ENCODE measurements around the gene STK32B. TPM values are rescaled to one million over a fixed set of nuclear protein-coding genes. Genes with fewer than 3 reads are reported as not detected.

STK32B gene
- total and polyA plus RNA-seq, 7 experiments from 2014 or later = 1.7 TPM; not detected in 6

- H3K9me3 Mint-ChIP-seq = peaks cover 0 to 16% (median 0%) of the 10 kb centered on the region in 11 donors
- CTCF ChIA-PET = no interaction called here
- H3K27ac ChIP-seq (ENCODE audit: low read depth, low read length) = no peak overlapping the region
- H3K27me3 Mint-ChIP-seq = peaks cover 0 to 7% (median 4%) of the 10 kb centered on the region in 5 donors
- no peak for DNase-seq
- POLR2A ChIA-PET = no interaction called here
- no peaks in the 10 kb centered on the region for H3K36me3 Mint-ChIP-seq
- H3K4me1 ChIP-seq (ENCODE audit: control insufficient read depth in 2 of 2, insufficient read depth in 2 of 2, low read length in 2 of 2) = no peaks in the 10 kb centered on the region
- intact Hi-C loops (cut with micrococcal nuclease) = no loop called here
- no peak overlapping the region for H3K27ac Mint-ChIP-seq
- H3K27me3 ChIP-seq (ENCODE audit: control insufficient read depth in 2 of 2, insufficient read depth in 2 of 2, low read length in 2 of 2) = no peaks in the 10 kb centered on the region
- no peaks in the 10 kb centered on the region for H3K9me3 ChIP-seq (ENCODE audit: control insufficient read depth in 2 of 3, low read length in 3 of 3)
- no peaks in the 10 kb centered on the region for H3K4me1 Mint-ChIP-seq
- ATAC-seq = no peak
- no peaks in the 10 kb centered on the region for H3K36me3 ChIP-seq (ENCODE audit: control insufficient read depth in 2 of 3, insufficient read depth in 3 of 3, low read length in 3 of 3)
- H3K4me3 Mint-ChIP-seq = no peak overlapping the region
- H3K4me3 ChIP-seq (ENCODE audit: low read length) = no peak overlapping the region
Measured at GRCh38 chr4:5260121-5260520, 208.8 kb downstream of the STK32B start.

DNA sequence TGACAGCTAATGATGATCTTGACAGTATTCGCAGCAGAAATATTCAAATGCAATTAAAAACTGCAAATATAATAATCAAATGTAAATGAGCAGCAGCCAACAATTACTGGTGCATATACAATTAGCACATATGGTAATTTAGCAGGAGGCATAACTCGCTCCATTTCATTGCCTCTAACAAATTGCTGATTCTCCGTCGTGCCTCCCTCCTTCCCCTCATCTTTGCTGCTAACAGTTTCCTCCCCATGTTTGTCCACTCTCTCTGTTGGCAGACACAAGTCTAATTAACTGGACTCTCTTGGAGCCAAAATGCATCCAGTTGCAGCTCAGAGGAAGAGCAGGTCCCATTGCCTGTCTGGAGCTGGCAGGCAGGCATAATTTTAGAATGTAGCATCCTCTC is 210.6 kb downstream of the STK32B start:
- no peaks in the 10 kb centered on the region for H3K9me3 ChIP-seq (ENCODE audit: control insufficient read depth in 2 of 3, low read length in 3 of 3)
- no peak overlapping the region for H3K27ac Mint-ChIP-seq
- H3K4me1 Mint-ChIP-seq = no peaks in the 10 kb centered on the region
- H3K27me3 ChIP-seq (ENCODE audit: control insufficient read depth in 2 of 2, insufficient read depth in 2 of 2, low read length in 2 of 2) = no peaks in the 10 kb centered on the region
- no peak for DNase-seq
- no peak overlapping the region for H3K27ac ChIP-seq (ENCODE audit: low read depth, low read length)
- no peak overlapping the region for H3K4me3 Mint-ChIP-seq
- ChIA-PET CTCF (no interaction called here), POLR2A (no interaction called here)
- H3K36me3 ChIP-seq (ENCODE audit: control insufficient read depth in 2 of 3, insufficient read depth in 3 of 3, low read length in 3 of 3) = no peaks in the 10 kb centered on the region
- no peaks in the 10 kb centered on the region for H3K4me1 ChIP-seq (ENCODE audit: control insufficient read depth in 2 of 2, insufficient read depth in 2 of 2, low read length in 2 of 2)
- H3K36me3 Mint-ChIP-seq = no peaks in the 10 kb centered on the region
- H3K9me3 Mint-ChIP-seq = peaks cover 0 to 13% (median 0%) of the 10 kb centered on the region in 11 donors
- ATAC-seq = no peak
- intact Hi-C loops (cut with micrococcal nuclease) = no loop called here
- H3K4me3 ChIP-seq (ENCODE audit: low read length) = no peak overlapping the region
- peaks cover 0 to 7% (median 4%) of the 10 kb centered on the region in 5 donors for H3K27me3 Mint-ChIP-seq

DNA sequence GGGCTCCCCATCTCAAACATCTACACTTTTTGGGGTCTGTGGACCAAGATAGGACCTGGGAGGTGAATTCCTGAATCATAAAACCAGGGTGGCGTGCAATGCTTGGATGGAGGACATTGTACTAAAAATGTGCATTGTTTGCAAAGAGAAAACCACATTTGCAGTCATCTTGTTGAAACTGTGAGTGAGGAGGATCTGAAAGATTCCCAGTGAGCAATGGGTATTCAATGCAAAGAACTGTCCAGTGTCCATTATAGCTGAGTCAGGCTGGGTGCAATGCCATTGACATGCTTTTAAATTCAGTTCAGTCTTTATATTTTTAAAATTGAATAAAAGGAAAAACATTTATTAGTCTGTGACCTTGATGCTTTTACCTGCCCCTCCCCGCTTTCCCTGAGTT is 215.7 kb downstream of the STK32B start:
- H3K36me3 ChIP-seq (ENCODE audit: control insufficient read depth in 2 of 3, insufficient read depth in 3 of 3, low read length in 3 of 3) = no peaks in the 10 kb centered on the region
- H3K27ac ChIP-seq (ENCODE audit: low read depth, low read length) = no peak overlapping the region
- ChIA-PET POLR2A (no interaction called here), CTCF (interaction anchor here (0.7 kb wide), 1 partner anchor 38 kb away, joined by 3 read pairs; no protein-coding TSS in a partner anchor)
- DNase-seq (no peak), ATAC-seq (no peak)
- intact Hi-C loops (cut with micrococcal nuclease) = no loop called here
- no peaks in the 10 kb centered on the region for H3K4me1 Mint-ChIP-seq
- H3K9me3 Mint-ChIP-seq = peaks cover 0 to 3% (median 0%) of the 10 kb centered on the region in 11 donors
- H3K27me3 Mint-ChIP-seq = peaks cover 0 to 8% (median 0%) of the 10 kb centered on the region in 5 donors
- H3K36me3 Mint-ChIP-seq = no peaks in the 10 kb centered on the region
- no peak overlapping the region for H3K27ac Mint-ChIP-seq
- H3K9me3 ChIP-seq (ENCODE audit: control insufficient read depth in 2 of 3, low read length in 3 of 3) = no peaks in the 10 kb centered on the region
- H3K4me1 ChIP-seq (ENCODE audit: control insufficient read depth in 2 of 2, insufficient read depth in 2 of 2, low read length in 2 of 2) = no peaks in the 10 kb centered on the region
- H3K27me3 ChIP-seq (ENCODE audit: control insufficient read depth in 2 of 2, insufficient read depth in 2 of 2, low read length in 2 of 2) = no peaks in the 10 kb centered on the region
- no peak overlapping the region for H3K4me3 Mint-ChIP-seq
- no peak overlapping the region for H3K4me3 ChIP-seq (ENCODE audit: low read length)

GRCh38 chr4:5267408-5267807 is 216.1 kb downstream of the STK32B start:
- Mint-ChIP-seq H3K9me3 (peaks cover 0 to 3% (median 0%) of the 10 kb centered on the region in 11 donors), H3K4me3 (no peak overlapping the region), H3K36me3 (no peaks in the 10 kb centered on the region), H3K27ac (no peak overlapping the region), H3K27me3 (peaks cover 0 to 8% (median 0%) of the 10 kb centered on the region in 5 donors), H3K4me1 (no peaks in the 10 kb centered on the region)
- ChIA-PET CTCF (no interaction called here), POLR2A (no interaction called here)
- no peaks in the 10 kb centered on the region for H3K27me3 ChIP-seq (ENCODE audit: control insufficient read depth in 2 of 2, insufficient read depth in 2 of 2, low read length in 2 of 2)
- no peak overlapping the region for H3K4me3 ChIP-seq (ENCODE audit: low read length)
- no peak overlapping the region for H3K27ac ChIP-seq (ENCODE audit: low read depth, low read length)
- intact Hi-C loops (cut with micrococcal nuclease) = no loop called here
- no peak for DNase-seq
- H3K9me3 ChIP-seq (ENCODE audit: control insufficient read depth in 2 of 3, low read length in 3 of 3) = no peaks in the 10 kb centered on the region
- no peaks in the 10 kb centered on the region for H3K4me1 ChIP-seq (ENCODE audit: control insufficient read depth in 2 of 2, insufficient read depth in 2 of 2, low read length in 2 of 2)
- H3K36me3 ChIP-seq (ENCODE audit: control insufficient read depth in 2 of 3, insufficient read depth in 3 of 3, low read length in 3 of 3) = no peaks in the 10 kb centered on the region
- ATAC-seq = no peak

DNA sequence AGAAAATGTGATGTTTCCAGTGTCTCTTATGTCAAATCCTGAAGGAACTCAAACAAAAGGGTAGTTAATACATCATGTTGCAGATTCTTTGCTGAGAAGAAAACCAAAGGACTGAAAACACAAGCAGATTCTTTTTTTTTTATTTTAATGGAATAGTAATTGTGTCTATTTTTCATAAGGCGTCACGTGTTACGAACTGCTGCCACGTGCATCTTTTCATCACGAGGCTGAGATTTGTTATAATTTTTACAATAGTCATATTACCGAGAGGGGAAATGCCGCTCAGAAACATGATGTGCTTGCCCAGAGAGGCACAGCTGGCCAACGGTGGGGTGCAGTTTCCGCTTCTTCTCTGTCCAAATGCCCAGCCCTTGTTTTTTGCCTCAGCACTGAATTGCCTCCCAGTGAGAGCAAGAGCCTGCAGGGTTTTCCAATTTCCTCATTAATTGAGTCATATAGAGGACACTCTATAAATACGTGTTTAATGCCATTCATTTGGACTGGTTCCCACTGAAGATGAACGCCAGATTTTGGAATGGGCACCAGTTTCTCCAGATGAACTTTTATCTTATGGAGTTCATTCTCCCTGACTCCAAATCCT is 225.3 kb downstream of the STK32B start:
- peaks cover 0 to 6% (median 0%) of the 10 kb centered on the region in 5 donors for H3K27me3 Mint-ChIP-seq
- POLR2A ChIA-PET = no interaction called here

GRCh38 chr4:5277079-5277478 is 225.8 kb downstream of the STK32B start:
- Histone ChIP-seq H3K4me1 (ENCODE audit: control insufficient read depth in 2 of 2, insufficient read depth in 2 of 2, low read length in 2 of 2) (no peaks in the 10 kb centered on the region), H3K27me3 (ENCODE audit: control insufficient read depth in 2 of 2, insufficient read depth in 2 of 2, low read length in 2 of 2) (no peaks in the 10 kb centered on the region), H3K36me3 (ENCODE audit: control insufficient read depth in 2 of 3, insufficient read depth in 3 of 3, low read length in 3 of 3) (no peaks in the 10 kb centered on the region), H3K4me3 (ENCODE audit: low read length) (no peak overlapping the region), H3K9me3 (ENCODE audit: control insufficient read depth in 2 of 3, low read length in 3 of 3) (no peaks in the 10 kb centered on the region), H3K27ac (ENCODE audit: low read depth, low read length) (no peak overlapping the region)
- ChIA-PET CTCF (no interaction called here), POLR2A (no interaction called here)
- Mint-ChIP-seq H3K9me3 (peaks cover 0 to 7% (median 0%) of the 10 kb centered on the region in 11 donors), H3K36me3 (no peaks in the 10 kb centered on the region), H3K27ac (no peak overlapping the region), H3K4me1 (no peaks in the 10 kb centered on the region), H3K4me3 (no peak overlapping the region), H3K27me3 (peaks cover 0 to 6% (median 0%) of the 10 kb centered on the region in 5 donors)
- intact Hi-C loops (cut with micrococcal nuclease) = no loop called here
- ATAC-seq (no peak), DNase-seq (no peak)

More for the DNA sequence above, 225.3 kb downstream of the STK32B start:
- CTCF ChIA-PET = no interaction called here
- Histone ChIP-seq H3K27ac (ENCODE audit: low read depth, low read length) (no peak overlapping the region), H3K36me3 (ENCODE audit: control insufficient read depth in 2 of 3, insufficient read depth in 3 of 3, low read length in 3 of 3) (no peaks in the 10 kb centered on the region), H3K27me3 (ENCODE audit: control insufficient read depth in 2 of 2, insufficient read depth in 2 of 2, low read length in 2 of 2) (no peaks in the 10 kb centered on the region), H3K4me1 (ENCODE audit: control insufficient read depth in 2 of 2, insufficient read depth in 2 of 2, low read length in 2 of 2) (no peaks in the 10 kb centered on the region), H3K4me3 (ENCODE audit: low read length) (no peak overlapping the region), H3K9me3 (ENCODE audit: control insufficient read depth in 2 of 3, low read length in 3 of 3) (no peaks in the 10 kb centered on the region)
- DNase-seq (no peak), ATAC-seq (no peak)
- H3K36me3 Mint-ChIP-seq = no peaks in the 10 kb centered on the region
- no peak overlapping the region for H3K27ac Mint-ChIP-seq
- intact Hi-C loops (cut with micrococcal nuclease) = no loop called here
- H3K9me3 Mint-ChIP-seq = peaks cover 0 to 7% (median 0%) of the 10 kb centered on the region in 11 donors
- no peaks in the 10 kb centered on the region for H3K4me1 Mint-ChIP-seq
- no peak overlapping the region for H3K4me3 Mint-ChIP-seq

- Mint-ChIP-seq H3K36me3 (no peaks in the 10 kb centered on the region), H3K4me3 (no peak overlapping the region), H3K9me3 (peaks cover 0 to 7% (median 0%) of the 10 kb centered on the region in 11 donors), H3K27ac (no peak overlapping the region), H3K27me3 (peaks cover 0 to 6% (median 0%) of the 10 kb centered on the region in 5 donors), H3K4me1 (peaks cover 0 to 3% (median 1%) of the 10 kb centered on the region in 7 donors)
- DNase-seq (no peak), ATAC-seq (no peak)
- Histone ChIP-seq H3K27me3 (ENCODE audit: control insufficient read depth in 2 of 2, insufficient read depth in 2 of 2, low read length in 2 of 2) (no peaks in the 10 kb centered on the region), H3K4me3 (ENCODE audit: low read length) (no peak overlapping the region), H3K27ac (ENCODE audit: low read depth, low read length) (no peak overlapping the region), H3K4me1 (ENCODE audit: control insufficient read depth in 2 of 2, insufficient read depth in 2 of 2, low read length in 2 of 2) (no peaks in the 10 kb centered on the region), H3K36me3 (ENCODE audit: control insufficient read depth in 2 of 3, insufficient read depth in 3 of 3, low read length in 3 of 3) (no peaks in the 10 kb centered on the region), H3K9me3 (ENCODE audit: control insufficient read depth in 2 of 3, low read length in 3 of 3) (no peaks in the 10 kb centered on the region)
- intact Hi-C loops (cut with micrococcal nuclease) = no loop called here
- ChIA-PET CTCF (no interaction called here), POLR2A (no interaction called here)
Measured at GRCh38 chr4:5278213-5278612, 226.9 kb downstream of the STK32B start.

Measured in naive thymus-derived CD4-positive, alpha-beta T cell (primary cell).